Fibroblast of pulmonary artery (primary cell): ENCODE data around the gene DPP4.

Source experiments
- DNase-seq: peaks from one replicate; pipeline ENCODE4 v3.0.0-alpha.2; 2010; ENCODE audit warnings: low read depth
- H3K4me3 ChIP-seq: replicated peaks from 2 replicates; pipeline ENCODE4 v1.5.1; 2011; ENCODE audit warnings: low read depth, mild to moderate bottlenecking, control low read depth, low read length, moderate library complexity
- TF ChIP-seq, protein P1 (sequence below): IDR thresholded peaks from 2 replicates; pipeline ENCODE4 v1.5.1; 2011; ENCODE audit warnings: mild to moderate bottlenecking, control low read depth, low read length, inconsistent platforms; ENCODE audit errors: missing control alignments

The DPP4 gene

DNA sequence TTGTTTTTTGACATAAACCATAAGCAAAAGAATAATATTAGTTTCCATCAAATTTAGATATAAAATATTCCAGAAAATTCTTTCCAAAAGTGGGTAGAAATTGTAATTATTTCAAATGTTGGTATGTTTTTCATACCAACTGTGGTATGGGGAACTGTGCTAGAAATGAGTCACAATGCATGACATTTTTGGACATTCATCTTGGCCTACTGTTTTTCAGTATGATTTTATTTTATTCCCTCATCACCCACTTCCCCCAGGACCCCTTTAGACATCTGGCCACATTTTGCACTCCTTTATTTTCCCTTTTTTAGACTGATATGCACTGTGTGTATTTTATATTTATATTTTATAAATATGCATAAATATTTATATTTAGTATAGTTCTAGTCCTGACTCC is 97.1 kb downstream of the DPP4 start:
- TF ChIP-seq, protein P1, sequence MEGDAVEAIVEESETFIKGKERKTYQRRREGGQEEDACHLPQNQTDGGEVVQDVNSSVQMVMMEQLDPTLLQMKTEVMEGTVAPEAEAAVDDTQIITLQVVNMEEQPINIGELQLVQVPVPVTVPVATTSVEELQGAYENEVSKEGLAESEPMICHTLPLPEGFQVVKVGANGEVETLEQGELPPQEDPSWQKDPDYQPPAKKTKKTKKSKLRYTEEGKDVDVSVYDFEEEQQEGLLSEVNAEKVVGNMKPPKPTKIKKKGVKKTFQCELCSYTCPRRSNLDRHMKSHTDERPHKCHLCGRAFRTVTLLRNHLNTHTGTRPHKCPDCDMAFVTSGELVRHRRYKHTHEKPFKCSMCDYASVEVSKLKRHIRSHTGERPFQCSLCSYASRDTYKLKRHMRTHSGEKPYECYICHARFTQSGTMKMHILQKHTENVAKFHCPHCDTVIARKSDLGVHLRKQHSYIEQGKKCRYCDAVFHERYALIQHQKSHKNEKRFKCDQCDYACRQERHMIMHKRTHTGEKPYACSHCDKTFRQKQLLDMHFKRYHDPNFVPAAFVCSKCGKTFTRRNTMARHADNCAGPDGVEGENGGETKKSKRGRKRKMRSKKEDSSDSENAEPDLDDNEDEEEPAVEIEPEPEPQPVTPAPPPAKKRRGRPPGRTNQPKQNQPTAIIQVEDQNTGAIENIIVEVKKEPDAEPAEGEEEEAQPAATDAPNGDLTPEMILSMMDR = no peak
- no peak overlapping the region for H3K4me3 ChIP-seq
- no peak for DNase-seq

DNA sequence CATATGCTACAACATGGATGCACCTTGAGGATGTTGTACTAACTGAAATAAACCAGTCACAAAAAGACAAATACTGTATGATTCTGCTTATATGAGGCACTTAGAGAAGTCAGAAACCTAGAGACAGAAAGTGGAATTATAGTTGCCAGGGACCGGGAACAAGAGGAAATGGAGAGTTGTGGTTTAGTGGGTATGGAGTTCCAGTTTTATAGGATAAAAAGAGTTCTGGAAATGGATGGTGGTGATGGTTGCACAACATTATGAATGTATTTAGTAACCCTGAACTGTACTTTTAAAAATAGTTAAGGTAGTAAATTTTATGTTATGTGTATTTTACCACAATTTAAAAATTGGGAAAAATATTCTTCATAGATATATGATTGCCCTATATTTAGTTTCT is 97.7 kb downstream of the DPP4 start:
- no peak for DNase-seq
- no peak overlapping the region for H3K4me3 ChIP-seq
- TF ChIP-seq, protein P1 = no peak

DNA sequence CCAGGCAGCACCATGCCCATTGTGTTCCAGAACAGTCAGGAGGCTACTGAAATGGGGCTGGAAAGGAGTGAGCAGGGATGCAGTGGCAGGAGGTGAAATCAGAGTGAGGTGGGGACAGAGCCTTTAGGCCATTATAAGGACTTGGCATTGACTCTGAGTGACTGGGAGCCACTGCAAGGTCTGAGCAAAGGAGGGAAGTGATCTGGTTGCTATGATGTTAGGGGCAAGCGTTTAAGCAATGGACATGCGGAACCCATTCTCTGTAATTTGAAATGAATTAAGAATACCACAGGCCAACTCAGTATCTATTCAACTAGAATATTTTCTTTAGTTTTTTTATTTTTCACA is 98.2 kb downstream of the DPP4 start:
- TF ChIP-seq, protein P1 = no peak
- no peak for DNase-seq
- H3K4me3 ChIP-seq = no peak overlapping the region

DNA sequence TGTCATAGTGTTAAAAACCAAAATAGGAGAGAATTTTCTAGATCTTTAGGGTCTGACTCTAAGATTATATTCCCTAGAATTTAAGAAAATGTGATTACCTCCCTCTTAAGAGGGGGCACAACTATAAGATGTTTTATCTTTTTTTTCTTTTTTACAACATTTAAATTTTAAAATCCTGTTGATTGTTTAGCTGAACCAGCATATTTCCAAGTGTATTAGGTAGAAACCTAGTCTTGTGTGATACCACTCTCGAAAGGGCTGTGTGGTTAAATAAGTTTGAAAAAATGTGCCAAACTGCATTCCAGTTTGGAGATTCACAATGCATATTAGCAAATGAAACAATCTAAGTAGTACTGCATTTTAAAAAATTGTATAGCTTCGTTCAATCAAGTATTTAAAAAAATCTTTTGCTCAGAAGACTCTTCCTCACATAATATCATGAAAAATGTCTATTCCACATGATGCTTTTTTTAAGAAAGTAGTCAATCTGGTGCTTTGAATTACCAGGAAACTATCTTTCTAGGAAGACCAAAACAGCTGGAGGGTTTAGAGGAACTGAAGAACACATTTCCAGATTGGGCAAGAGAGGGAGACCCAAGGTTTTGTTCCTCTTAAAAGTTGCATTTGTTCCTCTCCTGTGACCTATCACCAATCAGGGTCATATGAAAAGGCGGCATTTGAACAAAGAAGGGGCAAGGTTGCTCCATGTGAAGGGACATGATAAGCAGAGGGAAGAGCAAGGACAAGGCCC is 98.8 kb downstream of the DPP4 start:
- H3K4me3 ChIP-seq = no peak overlapping the region
- no peak for DNase-seq
- TF ChIP-seq, protein P1 = no peak

DNA sequence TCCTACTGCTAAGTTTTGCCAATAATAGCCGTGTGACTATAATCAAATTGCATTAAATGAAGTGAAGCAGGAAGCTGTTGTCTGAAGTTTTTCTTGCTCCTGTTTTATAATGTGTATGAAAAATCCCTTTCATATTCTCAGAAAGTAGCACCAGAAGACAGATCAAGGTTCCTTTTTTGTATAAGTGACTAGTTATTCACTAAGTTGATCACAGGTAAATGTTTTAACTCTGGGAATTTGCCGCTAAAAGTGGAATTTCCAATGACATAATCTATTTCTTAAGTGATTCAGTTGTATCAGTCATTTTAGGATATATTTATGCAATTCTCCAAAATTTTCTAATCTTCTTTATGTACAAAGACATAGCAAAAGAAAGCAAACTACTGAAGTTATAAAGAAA is 99.6 kb downstream of the DPP4 start:
- DNase-seq = no peak
- TF ChIP-seq, protein P1 = no peak
- H3K4me3 ChIP-seq = no peak overlapping the region

DNA sequence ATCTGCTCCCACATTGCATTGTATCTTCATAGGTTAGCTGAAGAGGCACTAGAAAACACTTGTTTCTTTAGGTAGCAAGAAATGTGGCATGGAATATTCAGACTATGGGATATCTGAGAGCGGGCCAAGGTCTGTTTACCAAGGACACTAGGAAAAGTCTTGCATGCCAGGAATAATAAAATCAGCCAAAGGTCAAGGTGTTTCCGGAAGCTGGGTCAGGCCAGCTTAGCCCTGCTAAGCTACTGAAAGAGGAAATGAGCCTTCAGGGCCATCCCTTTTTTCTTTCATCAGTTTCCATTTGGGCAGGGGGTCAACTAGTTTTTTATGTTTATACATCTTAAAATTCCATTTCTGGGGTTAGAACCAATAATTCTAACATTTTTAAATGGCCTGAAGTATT is 101.1 kb downstream of the DPP4 start:
- no peak overlapping the region for H3K4me3 ChIP-seq
- DNase-seq = no peak
- TF ChIP-seq, protein P1 = no peak

DNA sequence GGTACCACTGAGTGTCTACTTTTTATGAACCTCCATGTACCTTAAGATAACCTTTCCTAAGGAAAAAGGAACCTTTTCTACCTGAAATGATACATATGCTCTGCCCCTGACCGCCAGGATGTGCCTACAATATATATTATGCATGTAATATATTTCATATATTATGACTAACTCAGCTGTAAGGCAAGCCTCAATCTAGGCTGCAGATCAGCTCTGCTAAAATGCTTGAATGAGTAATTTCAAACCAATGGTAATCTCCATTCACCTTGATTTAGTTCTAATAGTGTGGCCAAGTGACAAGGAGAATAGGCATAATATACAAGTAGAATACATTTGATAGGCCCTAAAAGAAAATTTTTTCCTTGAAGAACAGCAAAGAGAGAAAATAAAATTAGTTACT is 101.8 kb downstream of the DPP4 start:
- no peak overlapping the region for H3K4me3 ChIP-seq
- TF ChIP-seq, protein P1 = no peak
- no peak for DNase-seq
